ENCODE data around the gene OLA1. TPM values are rescaled to one million over a fixed set of nuclear protein-coding genes. Genes with fewer than 3 reads are reported as not detected.

Gene OLA1
- polyA plus RNA-seq, 3 donors = 24.9 to 72.3 (median 71.9) TPM

- intact Hi-C loops (cut with micrococcal nuclease) = loop anchor here (5.0 kb wide), 1 partner anchor 185 kb away; no protein-coding TSS in a partner anchor
These were observed 91.3 kb downstream of the OLA1 start for GRCh38 chr2:174157053-174157452.

DNA sequence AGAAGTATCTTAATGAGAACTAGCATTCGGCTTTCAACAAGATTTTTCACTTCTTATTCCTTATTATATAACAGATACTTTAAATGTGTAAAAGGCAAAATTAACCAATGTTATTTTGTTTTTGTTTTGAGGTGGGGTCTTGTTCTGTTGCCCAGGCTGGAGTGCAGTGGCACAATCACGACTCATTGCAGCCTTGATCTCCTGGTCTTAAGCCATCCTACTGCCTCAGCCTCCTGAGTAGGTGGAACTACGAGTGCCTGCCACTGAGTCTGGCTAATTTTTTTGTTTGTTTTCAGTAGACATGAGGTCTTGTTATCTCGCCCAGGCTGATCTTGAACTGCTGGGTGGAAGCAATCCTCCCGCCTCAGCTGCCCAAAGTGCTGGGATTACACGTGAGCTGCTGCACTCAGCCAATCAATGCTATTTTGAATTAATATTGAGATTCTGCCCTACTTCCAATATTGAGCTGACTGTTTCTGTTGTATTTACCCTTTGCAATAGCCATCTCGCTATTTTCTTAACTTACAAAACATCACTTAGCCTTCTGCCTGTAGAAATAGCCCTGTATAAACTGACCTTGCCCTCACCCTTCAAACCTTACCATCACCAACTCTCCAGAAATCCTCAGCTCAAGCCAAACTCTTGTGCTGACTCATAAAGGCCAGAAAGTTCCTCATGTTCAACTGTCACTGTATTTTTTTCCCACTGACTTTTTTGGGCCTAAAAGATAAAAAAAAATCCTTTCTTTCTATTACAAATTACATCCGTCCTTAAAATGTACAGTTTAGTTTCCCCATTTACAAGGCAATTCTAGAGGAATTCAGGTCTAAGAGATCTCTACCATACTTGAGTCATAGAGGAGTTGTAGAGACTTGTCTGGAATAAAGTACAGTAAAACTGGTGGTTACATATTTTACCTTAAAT, 94.3 kb downstream of the OLA1 start:
- intact Hi-C loops (cut with micrococcal nuclease) = no loop called here
- H3K27ac Mint-ChIP-seq = peak overlapping the region in 1 of 7 donors; percentile 13
- H3K4me1 Mint-ChIP-seq = peaks cover 8% of the 10 kb centered on the region
- H3K27me3 Mint-ChIP-seq (ENCODE audit: low read depth in 3 of 3) = no peaks in the 10 kb centered on the region
- no peak overlapping the region for H2AFZ ChIP-seq (ENCODE audit: insufficient read depth, low read depth, low read length, poor library complexity, severe bottlenecking)
- no peak overlapping the region for H3K27ac ChIP-seq (ENCODE audit: low read depth in 1 of 2, low read length in 2 of 2)
- no peaks in the 10 kb centered on the region for H3K36me3 ChIP-seq (replicated peaks in 1 of 2; ENCODE audit: control insufficient read depth in 1 of 2, insufficient read depth in 2 of 2, low read length in 2 of 2)
- no peaks in the 10 kb centered on the region for H3K79me2 ChIP-seq (ENCODE audit: insufficient read depth, low read length)
- H3K4me1 ChIP-seq (ENCODE audit: control insufficient read depth in 1 of 2, insufficient read depth in 2 of 2, low read length in 2 of 2) = peaks cover 0 to 3% of the 10 kb centered on the region in 2 donors
- no peak for DNase-seq
- peaks cover 18 to 19% of the 10 kb centered on the region in 2 donors for H3K36me3 Mint-ChIP-seq
- no peaks in the 10 kb centered on the region for H3K27me3 ChIP-seq (ENCODE audit: control insufficient read depth in 2 of 2, insufficient read depth in 2 of 2, low read length in 2 of 2)
- H3K9me3 ChIP-seq (replicated peaks in 1 of 2; ENCODE audit: control insufficient read depth in 1 of 2, insufficient read depth in 1 of 2, low read length in 2 of 2) = no peaks in the 10 kb centered on the region
- H3K4me2 ChIP-seq (replicated peaks; ENCODE audit: extremely low read depth, low read length, poor library complexity, severe bottlenecking) = no peak overlapping the region
- H3K9me3 Mint-ChIP-seq = no peaks in the 10 kb centered on the region
- no peak overlapping the region for H3K9ac ChIP-seq (ENCODE audit: insufficient read depth, low read length, poor library complexity, severe bottlenecking)
- TF ChIP-seq, protein P1, sequence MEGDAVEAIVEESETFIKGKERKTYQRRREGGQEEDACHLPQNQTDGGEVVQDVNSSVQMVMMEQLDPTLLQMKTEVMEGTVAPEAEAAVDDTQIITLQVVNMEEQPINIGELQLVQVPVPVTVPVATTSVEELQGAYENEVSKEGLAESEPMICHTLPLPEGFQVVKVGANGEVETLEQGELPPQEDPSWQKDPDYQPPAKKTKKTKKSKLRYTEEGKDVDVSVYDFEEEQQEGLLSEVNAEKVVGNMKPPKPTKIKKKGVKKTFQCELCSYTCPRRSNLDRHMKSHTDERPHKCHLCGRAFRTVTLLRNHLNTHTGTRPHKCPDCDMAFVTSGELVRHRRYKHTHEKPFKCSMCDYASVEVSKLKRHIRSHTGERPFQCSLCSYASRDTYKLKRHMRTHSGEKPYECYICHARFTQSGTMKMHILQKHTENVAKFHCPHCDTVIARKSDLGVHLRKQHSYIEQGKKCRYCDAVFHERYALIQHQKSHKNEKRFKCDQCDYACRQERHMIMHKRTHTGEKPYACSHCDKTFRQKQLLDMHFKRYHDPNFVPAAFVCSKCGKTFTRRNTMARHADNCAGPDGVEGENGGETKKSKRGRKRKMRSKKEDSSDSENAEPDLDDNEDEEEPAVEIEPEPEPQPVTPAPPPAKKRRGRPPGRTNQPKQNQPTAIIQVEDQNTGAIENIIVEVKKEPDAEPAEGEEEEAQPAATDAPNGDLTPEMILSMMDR (IDR thresholded peaks at IDR 0.05) = no peak
- no peaks in the 10 kb centered on the region for H4K20me1 ChIP-seq (ENCODE audit: insufficient read depth, low read length)
- H3K4me3 Mint-ChIP-seq = no peak overlapping the region
- H3K4me3 ChIP-seq (replicated peaks in 1 of 3; ENCODE audit: low read depth in 2 of 3, low read length in 3 of 3) = no peak overlapping the region
- 100% methylated on average over 3 of the region's 8 CpGs for WGBS (ENCODE audit: insufficient coverage)

More at GRCh38 chr2:174157053-174157452, 91.3 kb downstream of the OLA1 start:
- Mint-ChIP-seq H3K27me3 (ENCODE audit: low read depth in 3 of 3) (no peaks in the 10 kb centered on the region), H3K36me3 (peaks cover 9 to 10% of the 10 kb centered on the region in 2 donors), H3K4me3 (no peak overlapping the region), H3K9me3 (no peaks in the 10 kb centered on the region), H3K4me1 (peaks cover 8% of the 10 kb centered on the region), H3K27ac (no peak overlapping the region)
- no peaks in the 10 kb centered on the region for H3K79me2 ChIP-seq (ENCODE audit: insufficient read depth, low read length)
- no peaks in the 10 kb centered on the region for H4K20me1 ChIP-seq (ENCODE audit: insufficient read depth, low read length)
- peaks cover 0 to 3% of the 10 kb centered on the region in 2 donors for H3K4me1 ChIP-seq (ENCODE audit: control insufficient read depth in 1 of 2, insufficient read depth in 2 of 2, low read length in 2 of 2)
- H3K4me3 ChIP-seq (replicated peaks in 1 of 3; ENCODE audit: low read depth in 2 of 3, low read length in 3 of 3) = no peak overlapping the region
- H3K9me3 ChIP-seq (replicated peaks in 1 of 2; ENCODE audit: control insufficient read depth in 1 of 2, insufficient read depth in 1 of 2, low read length in 2 of 2) = no peaks in the 10 kb centered on the region
- WGBS (ENCODE audit: insufficient coverage) = no CpG with 5 or more reads among the region's 1 CpG
- DNase-seq = no peak
- H2AFZ ChIP-seq (ENCODE audit: insufficient read depth, low read depth, low read length, poor library complexity, severe bottlenecking) = no peak overlapping the region
- H3K27ac ChIP-seq (ENCODE audit: low read depth in 1 of 2, low read length in 2 of 2) = no peak overlapping the region
- H3K36me3 ChIP-seq (replicated peaks in 1 of 2; ENCODE audit: control insufficient read depth in 1 of 2, insufficient read depth in 2 of 2, low read length in 2 of 2) = no peaks in the 10 kb centered on the region
- H3K4me2 ChIP-seq (replicated peaks; ENCODE audit: extremely low read depth, low read length, poor library complexity, severe bottlenecking) = no peak overlapping the region
- no peaks in the 10 kb centered on the region for H3K27me3 ChIP-seq (ENCODE audit: control insufficient read depth in 2 of 2, insufficient read depth in 2 of 2, low read length in 2 of 2)
- no peak overlapping the region for H3K9ac ChIP-seq (ENCODE audit: insufficient read depth, low read length, poor library complexity, severe bottlenecking)
- TF ChIP-seq, protein P1 (IDR thresholded peaks at IDR 0.05) = no peak
